ENCODE results near the gene DGAT2. TPM values are rescaled to one million over a fixed set of nuclear protein-coding genes. Genes with fewer than 3 reads are reported as not detected.

DGAT2 gene
- total RNA-seq, 1 donor from 2014 or later = 7.4 TPM

DNA sequence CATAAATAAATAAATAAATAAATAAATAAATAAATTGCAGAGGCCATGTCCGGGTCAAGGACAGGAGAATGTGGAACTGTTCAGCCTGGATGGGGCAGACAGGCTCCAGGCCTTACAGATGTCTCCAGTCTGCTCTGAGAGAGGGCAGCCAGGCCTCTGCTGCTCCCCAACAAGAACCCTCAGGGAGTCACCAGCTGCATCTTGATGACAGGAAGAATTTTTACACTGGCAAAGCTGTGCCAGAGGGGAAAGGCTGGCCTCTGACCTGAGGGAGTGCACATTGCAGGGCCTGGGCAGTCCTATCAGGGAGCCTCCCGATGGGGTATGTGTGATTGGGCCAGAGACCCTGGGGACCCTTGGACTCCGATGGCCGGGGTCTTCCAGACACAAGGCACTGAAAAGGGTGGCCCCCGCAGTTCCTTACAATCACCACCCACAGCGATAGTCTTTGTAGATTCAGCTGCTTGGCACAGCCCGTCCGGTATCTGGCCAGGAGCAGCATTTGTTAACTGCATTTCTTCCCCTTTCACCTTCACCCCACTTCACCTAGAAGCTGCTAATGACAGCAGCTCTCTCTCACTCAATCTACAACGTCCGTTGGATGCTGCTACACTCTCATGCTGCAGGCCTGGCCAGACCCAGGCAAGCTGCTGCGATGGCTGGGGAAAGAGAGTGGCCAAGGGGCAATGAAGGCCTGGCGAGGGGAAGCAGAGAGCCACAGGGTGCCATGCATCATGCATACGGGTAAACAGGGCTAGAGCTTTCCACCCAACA, 42.8 kb upstream of the DGAT2 start:
- ATAC-seq (no peak), DNase-seq (no peak)
- TF ChIP-seq, protein P1, sequence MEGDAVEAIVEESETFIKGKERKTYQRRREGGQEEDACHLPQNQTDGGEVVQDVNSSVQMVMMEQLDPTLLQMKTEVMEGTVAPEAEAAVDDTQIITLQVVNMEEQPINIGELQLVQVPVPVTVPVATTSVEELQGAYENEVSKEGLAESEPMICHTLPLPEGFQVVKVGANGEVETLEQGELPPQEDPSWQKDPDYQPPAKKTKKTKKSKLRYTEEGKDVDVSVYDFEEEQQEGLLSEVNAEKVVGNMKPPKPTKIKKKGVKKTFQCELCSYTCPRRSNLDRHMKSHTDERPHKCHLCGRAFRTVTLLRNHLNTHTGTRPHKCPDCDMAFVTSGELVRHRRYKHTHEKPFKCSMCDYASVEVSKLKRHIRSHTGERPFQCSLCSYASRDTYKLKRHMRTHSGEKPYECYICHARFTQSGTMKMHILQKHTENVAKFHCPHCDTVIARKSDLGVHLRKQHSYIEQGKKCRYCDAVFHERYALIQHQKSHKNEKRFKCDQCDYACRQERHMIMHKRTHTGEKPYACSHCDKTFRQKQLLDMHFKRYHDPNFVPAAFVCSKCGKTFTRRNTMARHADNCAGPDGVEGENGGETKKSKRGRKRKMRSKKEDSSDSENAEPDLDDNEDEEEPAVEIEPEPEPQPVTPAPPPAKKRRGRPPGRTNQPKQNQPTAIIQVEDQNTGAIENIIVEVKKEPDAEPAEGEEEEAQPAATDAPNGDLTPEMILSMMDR (IDR thresholded peaks at IDR 0.05) = no peak
- intact Hi-C loops (cut with DNase I) = no loop called here
- Histone ChIP-seq H3K36me3 (no peaks in the 10 kb centered on the region), H3K4me1 (no peaks in the 10 kb centered on the region), H3K27me3 (ENCODE audit: low read depth) (no peaks in the 10 kb centered on the region), H3K27ac (no peak overlapping the region), H3K4me3 (no peak overlapping the region), H3K9me3 (no peaks in the 10 kb centered on the region)

DNA sequence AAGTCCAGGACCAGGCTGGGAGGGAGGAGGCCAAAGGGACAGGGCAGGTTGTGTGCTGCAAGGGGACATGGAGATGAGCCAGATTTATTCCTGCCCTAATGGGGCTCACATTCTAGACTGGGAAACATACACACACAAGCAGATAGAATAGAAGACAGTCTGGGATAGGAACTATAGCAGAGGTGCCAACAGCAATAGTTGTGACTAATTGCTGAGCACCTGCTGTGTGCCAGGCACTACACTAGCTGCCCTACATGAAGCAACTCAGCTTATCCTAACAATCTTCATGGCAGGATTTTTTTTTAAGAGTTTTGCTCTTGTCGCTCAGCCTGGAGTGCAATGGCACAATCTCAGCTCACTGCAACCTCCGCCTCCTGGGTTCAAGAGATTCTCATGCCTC, 39.6 kb upstream of the DGAT2 start:
- Histone ChIP-seq H3K27me3 (ENCODE audit: low read depth) (no peaks in the 10 kb centered on the region), H3K4me1 (peaks cover 8% of the 10 kb centered on the region), H3K4me3 (no peak overlapping the region), H3K9me3 (no peaks in the 10 kb centered on the region), H3K27ac (no peak overlapping the region), H3K36me3 (no peaks in the 10 kb centered on the region)
- ATAC-seq (no peak), DNase-seq (no peak)
- intact Hi-C loops (cut with DNase I) = no loop called here
- TF ChIP-seq, protein P1 (IDR thresholded peaks at IDR 0.05) = no peak

DNA sequence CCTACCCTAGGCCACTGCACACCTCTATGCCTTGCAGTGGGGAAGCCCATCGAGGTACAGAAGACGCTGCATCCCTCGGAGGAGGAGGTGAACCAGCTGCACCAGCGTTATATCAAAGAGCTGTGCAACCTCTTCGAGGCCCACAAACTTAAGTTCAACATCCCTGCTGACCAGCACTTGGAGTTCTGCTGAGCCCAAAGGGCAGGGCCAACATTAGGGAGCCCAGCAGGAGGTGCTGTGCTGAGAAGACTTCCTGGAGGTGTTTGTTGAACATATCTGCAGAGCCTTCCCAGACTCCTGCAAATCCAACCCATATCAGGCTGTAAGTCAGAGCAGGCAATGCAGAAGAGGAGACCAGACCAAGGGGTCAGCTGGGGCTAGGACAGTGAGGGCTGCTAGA, 37.5 kb upstream of the DGAT2 start:
- no peak for ATAC-seq
- Histone ChIP-seq H3K27me3 (ENCODE audit: low read depth) (no peaks in the 10 kb centered on the region), H3K4me3 (no peak overlapping the region), H3K36me3 (no peaks in the 10 kb centered on the region), H3K4me1 (peaks cover 8% of the 10 kb centered on the region), H3K27ac (no peak overlapping the region), H3K9me3 (no peaks in the 10 kb centered on the region)
- intact Hi-C loops (cut with DNase I) = no loop called here
- no peak for DNase-seq
- TF ChIP-seq, protein P1 (IDR thresholded peaks at IDR 0.05) = no peak

DNA sequence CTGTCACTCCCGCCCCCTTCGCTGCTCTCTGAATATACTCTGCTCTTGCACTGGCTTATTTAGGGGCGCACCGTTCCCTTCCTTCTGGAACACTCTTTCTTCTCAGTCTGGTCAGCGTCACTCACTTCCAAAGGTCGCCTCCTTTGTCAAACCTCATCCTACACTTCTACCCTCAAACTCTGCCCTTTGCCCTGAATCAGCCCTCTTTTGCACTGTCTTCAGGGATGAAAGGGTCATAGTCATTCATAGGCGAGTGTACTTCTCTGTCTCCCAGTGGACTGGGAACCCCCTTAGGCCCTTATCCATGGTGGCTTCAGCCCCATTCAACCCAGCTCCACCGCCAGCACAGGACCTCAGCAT, 35.5 kb upstream of the DGAT2 start:
- Histone ChIP-seq H3K4me3 (no peak overlapping the region), H3K27ac (no peak overlapping the region), H3K36me3 (no peaks in the 10 kb centered on the region), H3K9me3 (no peaks in the 10 kb centered on the region), H3K4me1 (peaks cover 8% of the 10 kb centered on the region), H3K27me3 (ENCODE audit: low read depth) (no peaks in the 10 kb centered on the region)
- ATAC-seq = peak in 1 of 2 donors; percentile 7
- TF ChIP-seq, protein P1 (IDR thresholded peaks at IDR 0.05) = no peak
- no peak for DNase-seq
- intact Hi-C loops (cut with DNase I) = no loop called here

DNA sequence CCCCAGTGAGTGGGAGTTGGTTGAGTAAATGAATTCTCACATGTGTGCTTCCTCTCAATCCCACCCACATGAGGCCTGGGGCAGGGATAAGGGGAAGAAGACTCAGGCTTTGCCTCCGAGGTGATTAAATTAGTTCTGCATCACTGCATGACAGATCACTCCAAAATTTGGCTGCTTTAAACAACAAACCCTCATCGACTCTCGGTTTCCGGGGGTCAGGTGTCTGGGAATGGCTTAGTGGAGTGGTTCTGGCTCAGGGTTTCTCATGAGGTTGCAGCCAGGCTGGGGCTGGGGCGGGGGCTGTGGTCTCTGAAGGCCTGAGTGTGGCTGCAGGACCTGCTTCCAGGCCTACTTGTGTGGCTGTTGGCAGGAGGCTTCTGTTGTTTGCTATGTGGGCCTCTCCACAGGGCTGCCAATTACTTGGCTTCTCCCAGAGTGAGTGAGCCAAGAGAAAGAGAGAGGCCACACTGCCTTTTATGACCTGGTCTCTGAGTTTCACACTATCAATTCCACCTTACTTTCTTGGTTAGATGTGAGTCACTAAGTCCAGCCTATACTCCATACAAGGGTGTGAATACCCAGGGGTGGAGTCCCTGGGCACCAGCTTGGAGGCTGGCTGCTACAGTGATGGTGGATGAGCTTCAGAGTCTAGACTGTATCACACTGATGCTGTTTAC, 35.0 kb upstream of the DGAT2 start:
- Histone ChIP-seq H3K9me3 (no peaks in the 10 kb centered on the region), H3K4me1 (peaks cover 8% of the 10 kb centered on the region), H3K4me3 (no peak overlapping the region), H3K27me3 (ENCODE audit: low read depth) (no peaks in the 10 kb centered on the region), H3K36me3 (no peaks in the 10 kb centered on the region), H3K27ac (no peak overlapping the region)
- intact Hi-C loops (cut with DNase I) = no loop called here
- DNase-seq = peak; percentile 67
- peak; percentile 72 to 73 for ATAC-seq
- TF ChIP-seq, protein P1 (IDR thresholded peaks at IDR 0.05) = no peak

Data from lower lobe of right lung (tissue), 2 donors.